GM18867 (cell line): Measurements from ENCODE around the gene HOMER2.
A peak's percentile ranks its signal among the peaks of the same experiment; 100 is the strongest.
"Not testable (repeated sequence)": the region's sequence is repeated elsewhere in the genome, so short reads cannot be mapped to it uniquely, and the experiment has no call there.

ENCODE experiments used
- ATAC-seq: cut with Tn5 transposase; IDR thresholded peaks from one replicate; pipeline ENCODE4 v1.9.1; 2021; ENCODE audit warnings: mild to moderate bottlenecking, moderate library complexity; ENCODE audit not compliant: unreplicated experiment

HOMER2 gene

DNA sequence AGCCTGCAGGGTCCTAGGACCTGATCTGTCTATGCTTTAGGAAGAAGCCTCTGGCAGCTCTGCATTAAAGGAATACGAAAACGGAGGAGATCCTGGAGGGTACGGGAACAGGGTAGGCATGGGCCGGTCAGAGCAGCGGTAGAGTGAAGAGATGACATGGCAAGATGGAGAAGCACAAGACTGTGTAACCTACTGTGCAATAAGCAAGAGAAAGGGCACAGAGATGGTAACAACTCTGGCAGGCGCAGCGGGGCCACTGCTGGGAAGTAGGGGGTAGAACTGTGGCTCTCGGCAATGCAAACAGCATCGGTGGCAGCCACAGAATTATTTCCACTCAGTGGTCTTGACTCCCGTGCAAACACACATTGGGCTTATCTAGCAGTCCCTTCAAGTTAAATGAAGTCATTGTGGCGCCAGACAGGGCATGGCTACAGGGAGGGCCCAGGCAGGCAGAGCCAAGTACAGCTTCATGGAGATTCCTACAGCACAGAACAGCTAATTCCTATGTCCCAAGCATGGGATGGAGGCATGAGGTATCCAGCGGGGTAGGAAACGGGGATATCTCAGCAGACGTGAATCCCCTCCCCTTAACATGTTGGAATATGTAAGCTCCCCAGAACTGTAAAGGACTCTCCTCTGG, 114.3 kb downstream of the HOMER2 start:
- ATAC-seq, result no peak

DNA sequence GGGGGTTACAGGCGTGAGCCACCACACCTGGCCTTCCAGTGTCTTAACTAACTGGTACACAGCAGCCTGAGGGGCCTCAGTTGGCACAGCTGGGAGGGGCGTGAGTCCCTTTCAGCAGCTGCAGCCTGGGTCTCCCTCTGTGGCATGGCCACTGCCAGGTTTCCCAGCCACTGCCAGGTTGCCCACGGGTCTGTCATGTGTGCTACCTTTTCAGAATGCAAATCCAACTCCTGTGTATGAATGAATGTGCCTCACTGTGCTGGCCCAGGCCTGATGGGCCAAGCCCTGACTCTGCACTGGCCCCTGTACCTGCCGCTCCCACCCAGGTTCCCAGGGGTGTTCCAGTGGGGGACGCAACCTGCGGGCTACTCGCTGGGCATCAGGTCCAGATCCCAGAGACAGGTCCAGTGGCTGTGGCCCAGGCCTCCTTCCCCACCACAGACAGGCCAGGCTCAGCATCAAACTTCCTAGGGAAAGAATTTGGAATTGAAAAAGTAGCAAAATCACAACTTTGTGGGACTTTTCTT, 117.1 kb downstream of the HOMER2 start:
- no peak for ATAC-seq

GRCh38 chr15:82833362-82833682, 119.2 kb downstream of the HOMER2 start:
- no peak for ATAC-seq

- peak; percentile 91 for ATAC-seq
These were observed 119.7 kb downstream of the HOMER2 start for GRCh38 chr15:82832601-82833361.

DNA sequence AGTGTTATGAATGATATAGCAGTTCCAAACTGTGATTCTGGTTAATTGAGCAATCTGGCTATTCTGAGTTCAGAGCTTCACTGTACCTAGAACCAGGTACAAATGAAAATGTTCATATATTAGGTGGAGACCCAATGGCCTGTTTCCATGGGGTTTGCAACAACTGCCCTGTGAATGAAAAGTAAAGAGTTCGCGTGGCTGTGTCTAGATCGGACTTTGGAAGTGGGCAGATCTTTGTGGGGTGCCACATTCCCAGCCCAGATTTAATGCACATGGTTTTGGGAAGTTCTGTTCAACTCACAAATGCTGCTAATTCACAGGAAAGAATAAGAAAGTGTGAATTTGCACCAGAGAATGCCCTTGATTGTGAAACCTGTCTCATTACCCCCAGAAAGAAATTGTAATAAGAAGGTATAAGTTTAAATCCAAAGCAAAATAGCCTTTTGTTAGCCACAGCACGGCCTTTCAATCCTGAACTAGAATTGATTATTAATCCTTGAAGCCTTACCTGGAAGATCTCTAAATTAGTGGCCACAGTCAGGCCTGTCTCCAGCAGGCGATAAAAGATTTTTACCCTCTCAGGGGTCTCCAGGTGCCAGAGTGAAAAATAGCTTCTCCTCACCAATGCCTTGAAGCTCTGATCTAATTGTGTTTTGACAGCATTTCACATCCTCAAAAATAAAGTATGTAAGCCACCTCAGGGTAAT, 120.5 kb downstream of the HOMER2 start:
- ATAC-seq, result no peak

DNA sequence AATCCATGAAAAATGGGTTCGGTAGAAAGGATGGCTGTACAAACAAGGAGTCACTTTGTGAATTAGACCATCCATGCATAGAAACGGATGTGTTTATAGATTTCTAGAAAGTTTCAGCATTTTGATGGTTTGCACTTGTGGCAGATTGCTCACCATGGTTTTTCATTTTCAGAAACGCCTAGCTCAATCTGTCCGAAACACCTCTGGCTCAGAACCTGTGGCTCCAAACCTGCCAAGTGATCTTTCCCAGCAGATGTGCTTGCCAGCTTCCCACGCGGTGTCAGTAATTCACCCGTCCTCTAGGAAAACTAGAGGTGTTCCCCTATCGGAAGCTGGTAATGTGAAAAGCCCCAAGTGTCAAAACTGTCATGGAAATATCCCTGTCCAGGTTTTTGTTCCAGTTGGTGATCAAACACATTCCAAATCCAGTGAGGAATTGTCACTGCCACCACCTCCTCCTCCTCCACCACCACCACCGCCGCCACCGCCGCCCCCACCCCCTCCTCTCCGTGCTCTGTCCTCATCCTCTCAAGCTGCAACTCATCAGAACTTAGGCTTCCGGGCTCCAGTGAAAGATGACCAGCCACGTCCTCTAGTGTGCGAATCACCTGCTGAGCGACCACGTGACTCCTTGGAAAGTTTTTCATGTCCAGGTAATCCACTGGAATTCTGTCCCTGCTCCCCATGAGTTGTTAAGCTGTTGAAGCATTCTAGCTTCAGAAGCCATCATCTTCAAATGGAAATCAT, 121.9 kb downstream of the HOMER2 start:
- ATAC-seq, result no peak

DNA sequence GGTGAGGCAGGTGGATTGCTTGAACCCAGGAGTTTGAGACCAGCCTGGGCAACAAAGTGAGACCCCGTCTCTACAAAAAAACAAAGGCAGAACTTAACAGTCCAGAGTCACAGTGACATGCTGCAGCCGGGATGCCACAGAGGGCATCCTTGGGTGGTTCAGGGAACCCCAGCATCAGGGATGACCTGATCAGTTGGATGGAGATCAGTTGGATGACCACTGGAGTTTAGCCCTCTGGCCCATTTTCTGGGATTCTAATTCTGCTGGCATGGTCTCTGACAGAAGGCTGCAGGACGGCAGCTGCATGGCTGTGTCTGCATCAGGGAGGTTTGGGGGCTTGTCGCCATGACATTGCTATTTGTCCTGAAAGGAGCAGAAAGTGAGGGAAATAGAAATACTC, 123.3 kb downstream of the HOMER2 start:
- ATAC-seq, result no peak

DNA sequence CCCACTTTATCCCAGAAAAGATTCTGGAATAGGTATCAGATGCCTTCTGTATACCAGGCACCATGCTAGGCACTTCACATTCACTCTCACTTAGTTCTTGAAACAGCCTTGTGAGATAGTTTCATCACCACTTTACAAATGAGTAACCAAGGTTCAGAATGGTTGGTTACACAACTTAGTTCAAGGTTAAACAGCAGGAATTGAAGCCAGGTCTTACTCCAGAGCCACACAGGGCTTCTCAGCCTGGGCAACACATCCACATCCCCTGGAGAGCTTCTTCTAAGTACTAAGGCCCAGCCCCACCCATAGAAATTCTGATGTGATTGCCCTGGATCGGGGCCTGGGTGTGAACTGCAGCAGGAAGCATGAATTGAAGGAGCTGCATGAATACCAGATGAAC, 124.4 kb downstream of the HOMER2 start:
- no peak for ATAC-seq

GRCh38 chr15:82823049-82823448, 129.5 kb downstream of the HOMER2 start:
- ATAC-seq, result no peak

DNA sequence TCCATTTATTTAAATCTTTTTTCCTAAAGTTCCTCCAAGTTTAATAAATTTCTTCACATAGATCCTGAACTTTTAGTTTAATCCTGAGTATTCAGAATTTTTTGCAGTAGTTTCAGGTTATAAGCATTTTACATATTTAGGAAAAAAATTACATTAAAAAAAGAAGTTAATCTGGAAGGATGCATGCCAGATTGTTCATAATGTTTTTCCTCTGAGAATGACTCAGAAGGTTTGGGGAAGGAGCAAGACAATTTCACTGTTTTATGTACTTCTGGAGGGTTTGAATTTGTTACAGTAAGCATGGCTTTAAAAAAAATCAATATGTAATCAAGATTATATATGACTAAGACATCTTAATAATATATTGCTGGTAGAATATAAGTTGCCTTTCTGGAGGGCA, 130.7 kb downstream of the HOMER2 start:
- ATAC-seq, result not testable (repeated sequence)

DNA sequence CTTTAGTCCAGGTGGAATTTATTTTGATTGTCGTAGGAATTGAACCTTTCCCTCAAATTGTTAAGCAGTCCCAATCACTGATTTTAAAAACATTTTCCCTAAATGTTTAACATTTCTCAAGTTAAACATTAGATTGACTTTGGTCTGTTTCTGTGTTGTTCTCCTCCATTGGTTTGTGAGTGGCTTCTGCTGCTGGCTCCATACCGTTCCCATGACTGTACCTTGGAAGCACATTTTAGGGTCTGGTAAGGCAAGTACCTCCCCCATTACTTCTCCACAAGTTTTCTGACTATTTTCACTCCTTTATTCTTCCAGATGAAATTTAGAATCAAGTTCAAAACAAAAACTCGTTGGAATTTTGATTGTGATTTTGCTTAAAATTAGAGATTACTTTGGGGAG, 131.1 kb downstream of the HOMER2 start:
- not testable (repeated sequence) for ATAC-seq

DNA sequence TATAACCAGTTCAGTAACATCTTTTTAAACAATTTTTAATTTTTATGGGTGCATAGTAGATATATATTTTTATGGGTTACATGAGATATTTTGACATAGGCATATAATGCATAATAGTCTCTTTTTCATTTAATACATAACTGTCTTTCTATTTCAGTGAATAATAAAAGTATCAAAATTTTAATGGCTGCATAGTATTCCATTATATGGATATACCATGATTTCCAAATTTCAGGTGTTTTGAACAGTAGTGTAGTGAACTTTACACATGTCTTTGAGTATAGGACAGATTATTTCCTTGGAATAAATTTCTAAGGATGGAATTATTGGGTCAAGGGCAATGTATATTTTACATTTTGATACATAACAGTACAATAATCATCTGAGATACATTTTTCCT, 132.4 kb downstream of the HOMER2 start:
- ATAC-seq, result no peak

DNA sequence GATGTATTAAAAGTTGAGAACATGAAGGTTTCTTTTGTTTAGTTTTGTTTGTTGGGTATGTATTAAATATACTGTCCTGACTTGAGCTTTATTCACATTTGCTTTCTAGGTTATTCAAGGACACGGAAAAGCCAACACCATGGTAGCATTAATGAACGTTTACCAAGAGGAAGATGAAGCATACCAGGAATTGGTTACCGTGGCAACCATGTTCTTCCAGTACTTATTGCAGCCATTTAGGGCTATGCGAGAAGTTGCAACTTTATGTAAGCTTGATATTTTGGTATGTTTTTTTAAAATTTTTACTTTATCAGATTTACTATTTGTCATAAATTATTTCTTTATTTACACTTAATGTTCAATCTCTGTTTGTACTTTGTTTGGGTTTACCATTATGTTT, 139.5 kb downstream of the HOMER2 start:
- ATAC-seq, result no peak

DNA sequence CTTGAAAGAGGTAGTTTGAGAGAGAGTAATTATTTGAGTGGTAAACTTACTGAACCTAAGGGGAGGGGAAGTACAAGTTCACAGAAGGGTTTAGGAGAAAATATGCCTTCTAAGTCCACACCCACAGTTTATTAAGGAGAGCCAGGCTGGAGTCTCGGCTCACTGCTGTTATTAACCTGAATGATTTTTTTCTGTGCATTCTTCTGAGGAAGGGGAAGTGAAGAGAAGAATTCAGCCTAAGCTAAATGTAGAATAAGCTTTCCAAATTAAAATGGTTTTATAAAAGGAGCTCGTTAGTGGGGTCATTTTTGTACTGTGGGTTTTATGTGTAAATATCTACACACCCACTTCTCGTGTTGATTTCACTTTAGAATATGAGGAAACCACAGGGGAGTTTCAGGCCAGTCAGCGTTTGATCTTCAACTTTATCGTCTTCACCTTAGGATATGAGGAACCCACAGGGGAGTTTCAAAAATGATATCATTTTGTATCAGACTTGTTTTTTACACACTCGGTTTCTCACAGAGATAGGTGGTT, 141.6 kb downstream of the HOMER2 start:
- no peak for ATAC-seq

- peak; percentile 20 for ATAC-seq
These were observed 142.2 kb downstream of the HOMER2 start for GRCh38 chr15:82810061-82810889.

DNA sequence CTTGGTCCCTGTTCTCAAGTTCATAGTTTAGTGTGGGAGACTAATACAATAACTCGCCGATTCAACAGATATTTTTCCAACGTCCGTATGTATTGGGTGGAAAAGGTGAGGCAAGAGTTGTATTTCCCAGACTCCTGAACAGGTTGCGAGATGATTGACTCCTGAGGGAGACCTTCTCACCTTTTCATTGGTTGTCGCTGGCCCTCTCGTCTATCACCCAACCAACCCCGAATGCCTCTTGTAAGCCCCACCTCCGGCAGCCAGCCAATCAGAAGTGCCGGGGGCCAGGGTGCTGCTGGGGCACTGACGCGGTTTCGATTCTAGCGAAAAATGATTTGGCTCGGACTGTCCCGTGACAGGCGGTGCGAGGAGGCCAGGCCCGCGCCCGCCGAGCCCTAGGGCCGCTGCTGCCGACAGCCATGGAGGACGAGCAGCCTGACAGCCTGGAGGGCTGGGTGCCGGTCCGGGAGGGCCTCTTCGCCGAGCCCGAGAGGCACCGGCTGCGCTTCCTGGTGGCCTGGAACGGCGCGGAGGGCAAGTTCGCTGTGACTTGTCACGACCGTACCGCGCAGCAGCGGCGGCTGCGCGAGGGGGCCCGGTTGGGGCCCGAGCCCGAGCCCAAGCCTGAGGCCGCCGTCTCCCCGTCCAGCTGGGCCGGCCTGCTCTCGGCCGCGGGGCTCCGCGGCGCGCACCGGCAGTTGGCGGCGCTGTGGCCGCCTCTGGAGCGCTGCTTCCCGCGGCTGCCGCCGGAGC, 143.0 kb downstream of the HOMER2 start, which contains the start of gene WHAMM:
TSS of gene WHAMM (plus strand) at position 321 of the 753 bp plus-strand sequence. CDS start at position 420, 99 bp downstream.
- ATAC-seq, result peak; percentile 84

GRCh38 chr15:82808634-82809041, 143.9 kb downstream of the HOMER2 start:
- no peak for ATAC-seq

GRCh38 chr15:82807920-82808633, 144.4 kb downstream of the HOMER2 start:
- no peak for ATAC-seq
